Kidney (tissue), 14 donors: ENCODE data around the gene GATB. TPM values are rescaled to one million over a fixed set of nuclear protein-coding genes. Genes with fewer than 3 reads are reported as not detected.
A peak's percentile ranks its signal among the peaks of the same experiment; 100 is the strongest.
"Not testable (repeated sequence)": the region's sequence is repeated elsewhere in the genome, so short reads cannot be mapped to it uniquely, and the experiment has no call there.

Source experiments
- DNase-seq, 5 donors: peaks; one replicate each; pipeline ENCODE4 v3.0.0-alpha.2; 2013 to 2020
- FAIRE-seq: peaks from 2 replicates; lab custom pipeline; 2012; peaks lifted over from hg19 to GRCh38; lab: Jason Lieb, UNC
- H3K27ac ChIP-seq, 2 donors: one replicate each; pipeline ENCODE4 v1.7.0; 2013; ENCODE audit warnings: low read depth in 2 of 2, low read length in 2 of 2, inconsistent platforms in 1 of 2
- H3K27me3 ChIP-seq: one replicate; pipeline ENCODE4 v1.7.1; 2013; ENCODE audit warnings: low read length, inconsistent platforms; ENCODE audit not compliant: control insufficient read depth, insufficient read depth
- H3K36me3 ChIP-seq, 3 donors: one replicate each; pipeline versions ENCODE4 v1.7.0 to v1.7.1; 2013; ENCODE audit warnings: low read length in 3 of 3, control low read depth in 1 of 3, inconsistent platforms in 1 of 3; ENCODE audit not compliant: insufficient read depth in 3 of 3, control insufficient read depth in 2 of 3
- H3K4me1 ChIP-seq, 3 donors: one replicate each; pipeline versions ENCODE4 v1.7.0 to v1.7.1; 2013; ENCODE audit warnings: low read length in 3 of 3, inconsistent platforms in 1 of 3, low read depth in 1 of 3; ENCODE audit not compliant: control insufficient read depth in 2 of 3, insufficient read depth in 2 of 3
- H3K4me3 ChIP-seq, 3 donors: one replicate each; pipeline versions ENCODE4 v1.7.0 to v1.8.1; 2013; ENCODE audit warnings: low read length in 3 of 3, control low read depth in 1 of 3, inconsistent platforms in 1 of 3
- H3K9ac ChIP-seq, 3 donors: one replicate each; pipeline versions ENCODE4 v1.7.0 to v1.7.1; 2013; ENCODE audit warnings: low read length in 3 of 3, control low read depth in 1 of 3, inconsistent platforms in 1 of 3
- H3K9me3 ChIP-seq, 3 donors: one replicate each; pipeline versions ENCODE4 v1.7.0 to v1.7.1; 2013; ENCODE audit warnings: low read length in 3 of 3, control low read depth in 1 of 3, inconsistent platforms in 1 of 3; ENCODE audit not compliant: control insufficient read depth in 2 of 3, insufficient read depth in 1 of 3
- CTCF ChIP-seq: IDR thresholded peaks from 3 replicates; pipeline ENCODE4 v1.5.1; 2012; ENCODE audit warnings: mild to moderate bottlenecking, moderate library complexity, borderline replicate concordance; ENCODE audit not compliant: insufficient read depth; ENCODE audit errors: extremely low read depth
- intact Hi-C: fragments of 100-400 bp; cut with DNase I; formaldehyde crosslinking; loops from one replicate; pipeline ENCODE4 v1.11.1; 2022
- polyA plus RNA-seq: library from polyadenylated mRNA; stranded (reverse); fragments of 350-450 nt; fragmentation: Illumina TruSeq; extraction: RNeasy Lipid Tissue Mini Kit (QIAGEN cat#74804); gene quantifications from one replicate; pipeline ENCODE4 v1.2.3, GENCODE V29; 2014; ENCODE audit warnings: low read depth, low replicate concordance; ENCODE audit not compliant: insufficient read depth
- total RNA-seq: library from RNA; stranded (reverse); fragmentation: NEBNext Ultra II Directional; extraction: Animal tissue kit (Norgen Biotek cat#: 25700); gene quantifications from one replicate; pipeline ENCODE4 v1.2.1, GENCODE V29; 2021
- donor health status: control.
- donor health status: control.
- donor health status: control.
- donor health status: control.
- donor health status: control.
- donor health status: DM: yes; HTN: yes; CAD: no.
- donor health status: Normal renal cell carcinoma (clear cell type).

Gene GATB
- total and polyA plus RNA-seq, 2 donors from 2014 or later: 17.0 to 50.9 TPM

GRCh38 chr4:151738720-151739517, 21.9 kb downstream of the GATB start:
- no peak overlapping the region for H3K4me3 ChIP-seq
- TF ChIP-seq CTCF: no peak
- intact Hi-C loops: no loop called here
- H3K4me1 ChIP-seq: no peaks in the 10 kb centered on the region
- no peak overlapping the region for H3K27ac ChIP-seq
- H3K9me3 ChIP-seq: peaks cover 0 to 12% (median 0%) of the 10 kb centered on the region in 3 donors
- H3K27me3 ChIP-seq: no peaks in the 10 kb centered on the region
- FAIRE-seq: no peak
- H3K9ac ChIP-seq: no peak overlapping the region
- no peak for DNase-seq
- H3K36me3 ChIP-seq: peaks cover 0 to 6% (median 0%) of the 10 kb centered on the region in 3 donors

GRCh38 chr4:151736852-151737251, 24.0 kb downstream of the GATB start:
- H3K27ac ChIP-seq, H3K9ac ChIP-seq, H3K27me3 ChIP-seq, H3K36me3 ChIP-seq, H3K4me3 ChIP-seq, intact Hi-C loops, DNase-seq, FAIRE-seq, H3K4me1 ChIP-seq: not testable (repeated sequence)
- peaks cover 0 to 12% (median 0%) of the 10 kb centered on the region in 3 donors for H3K9me3 ChIP-seq

GRCh38 chr4:151736361-151736760, 24.4 kb downstream of the GATB start:
- TF ChIP-seq CTCF: no peak
- Histone ChIP-seq H3K9ac (no peak overlapping the region), H3K4me1 (no peaks in the 10 kb centered on the region), H3K36me3 (peaks cover 0 to 6% (median 0%) of the 10 kb centered on the region in 3 donors), H3K27ac (no peak overlapping the region), H3K4me3 (no peak overlapping the region), H3K27me3 (no peaks in the 10 kb centered on the region), H3K9me3 (peaks cover 0 to 12% (median 0%) of the 10 kb centered on the region in 3 donors)
- FAIRE-seq: no peak
- intact Hi-C loops: no loop called here
- no peak for DNase-seq

GRCh38 chr4:151731670-151732069, 29.1 kb downstream of the GATB start:
- H3K36me3 ChIP-seq, H3K27me3 ChIP-seq, H3K27ac ChIP-seq, intact Hi-C loops, H3K4me3 ChIP-seq, H3K9ac ChIP-seq, H3K4me1 ChIP-seq, FAIRE-seq, H3K9me3 ChIP-seq: not testable (repeated sequence)
- peak in 1 of 5 donors; percentile 66 for DNase-seq
